CD14-positive monocyte (primary cell): ENCODE measurements around the gene MAMLD1. TPM values are rescaled to one million over a fixed set of nuclear protein-coding genes. Genes with fewer than 3 reads are reported as not detected.

Source experiments
- DNase-seq, 3 donors: peaks; one replicate each; pipeline ENCODE4 v3.0.0-alpha.2; 2011 to 2022
- H2AFZ ChIP-seq: 2 replicates; pipeline ENCODE4 v1.6.0; 2012; ENCODE audit warnings: mild to moderate bottlenecking, low read depth, low read length, inconsistent platforms; ENCODE audit not compliant: insufficient read depth, poor library complexity, severe bottlenecking
- H3K27ac ChIP-seq, 2 donors: 1 replicate in 1 of 2; 2 replicates in 1 of 2; pipeline ENCODE4 v1.5.1; 2012 to 2013; ENCODE audit warnings: low read length in 2 of 2, control low read depth in 1 of 2, inconsistent platforms in 1 of 2, low read depth in 1 of 2, mild to moderate bottlenecking in 1 of 2
- H3K27me3 ChIP-seq, 2 donors: one replicate each; pipeline versions ENCODE4 v1.6.0 to v1.6.1; 2011 to 2013; ENCODE audit warnings: low read length in 2 of 2; ENCODE audit not compliant: control insufficient read depth in 2 of 2, insufficient read depth in 2 of 2
- H3K36me3 ChIP-seq, 2 donors: replicated peaks in 1 of 2; 1 replicate in 1 of 2; 2 replicates in 1 of 2; pipeline versions ENCODE4 v1.5.1 to v1.6.1; 2012 to 2013; ENCODE audit warnings: low read length in 2 of 2, control low read depth in 1 of 2, inconsistent platforms in 1 of 2, mild to moderate bottlenecking in 1 of 2; ENCODE audit not compliant: insufficient read depth in 2 of 2, control insufficient read depth in 1 of 2
- H3K4me1 ChIP-seq, 2 donors: 1 replicate in 1 of 2; 2 replicates in 1 of 2; pipeline versions ENCODE4 v1.5.1 to v1.6.1; 2012 to 2013; ENCODE audit warnings: low read length in 2 of 2, control low read depth in 1 of 2, inconsistent platforms in 1 of 2, mild to moderate bottlenecking in 1 of 2, moderate library complexity in 1 of 2; ENCODE audit not compliant: insufficient read depth in 2 of 2, control insufficient read depth in 1 of 2
- H3K4me2 ChIP-seq: replicated peaks from 2 replicates; pipeline ENCODE3; 2012; ENCODE audit warnings: low read length, moderate library complexity, mild to moderate bottlenecking; ENCODE audit not compliant: poor library complexity, severe bottlenecking; ENCODE audit errors: extremely low read depth
- H3K4me3 ChIP-seq, 3 experiments: fragments of 200-600 bp in 1 of 3; sonication (generic) in 1 of 3; replicated peaks in 1 of 3; 1 replicate in 2 of 3; 2 replicates in 1 of 3; pipeline ENCODE4 v1.5.1; 2011 to 2013; ENCODE audit warnings: low read length in 3 of 3, mild to moderate bottlenecking in 3 of 3, control low read depth in 2 of 3, low read depth in 2 of 3, inconsistent platforms in 1 of 3, moderate library complexity in 1 of 3
- H3K79me2 ChIP-seq: 2 replicates; pipeline ENCODE4 v1.6.0; 2012; ENCODE audit warnings: mild to moderate bottlenecking, control low read depth, inconsistent platforms, low read length, moderate library complexity; ENCODE audit not compliant: insufficient read depth
- H3K9ac ChIP-seq: 2 replicates; pipeline ENCODE4 v1.6.0; 2017; ENCODE audit warnings: low read length, mild to moderate bottlenecking; ENCODE audit not compliant: insufficient read depth, poor library complexity, severe bottlenecking
- H3K9me3 ChIP-seq, 2 donors: replicated peaks in 1 of 2; 1 replicate in 1 of 2; 2 replicates in 1 of 2; pipeline versions ENCODE4 v1.5.1 to v1.6.1; 2012 to 2013; ENCODE audit warnings: low read length in 2 of 2, control low read depth in 1 of 2; ENCODE audit not compliant: control insufficient read depth in 1 of 2, insufficient read depth in 1 of 2
- H4K20me1 ChIP-seq: 2 replicates; pipeline ENCODE4 v1.6.0; 2012; ENCODE audit warnings: mild to moderate bottlenecking, low read length, control low read depth, moderate library complexity; ENCODE audit not compliant: insufficient read depth
- H3K27ac Mint-ChIP-seq, 7 donors: one replicate each; pipeline ENCODE4 v1.8.0; 2020; ENCODE audit warnings: mild to moderate bottlenecking in 7 of 7, mixed read lengths in 7 of 7, moderate library complexity in 6 of 7, inconsistent platforms in 2 of 7
- H3K27me3 Mint-ChIP-seq, 3 donors: one replicate each; pipeline ENCODE4 v1.8.0; 2021 to 2022; ENCODE audit warnings: low read depth in 3 of 3, mild to moderate bottlenecking in 3 of 3, mixed read lengths in 3 of 3, moderate library complexity in 3 of 3, inconsistent platforms in 1 of 3
- H3K36me3 Mint-ChIP-seq, 2 donors: one replicate each; pipeline ENCODE4 v1.8.0; 2020; ENCODE audit warnings: mixed read lengths in 2 of 2, inconsistent platforms in 1 of 2, mild to moderate bottlenecking in 1 of 2
- H3K4me1 Mint-ChIP-seq: one replicate; pipeline ENCODE4 v1.8.0; 2020; ENCODE audit warnings: mild to moderate bottlenecking, mixed read lengths
- H3K4me3 Mint-ChIP-seq, 2 donors: one replicate each; pipeline ENCODE4 v1.8.0; 2020; ENCODE audit warnings: mild to moderate bottlenecking in 2 of 2, mixed read lengths in 2 of 2, moderate library complexity in 1 of 2
- H3K9me3 Mint-ChIP-seq, 7 donors: one replicate each; pipeline ENCODE4 v1.8.0; 2020 to 2022; ENCODE audit warnings: mixed read lengths in 7 of 7, mild to moderate bottlenecking in 6 of 7, moderate library complexity in 6 of 7, inconsistent platforms in 2 of 7
- WGBS: methylation state at CpG from one replicate; pipeline ENCODE4 v1.1.5; 2013; ENCODE audit warnings: missing lambda C conversion rate; ENCODE audit not compliant: insufficient coverage; 5-methylcytosine and 5-hydroxymethylcytosine counted together
- intact Hi-C, 2 donors: fragments of 100-400 bp; cut with micrococcal nuclease; formaldehyde crosslinking; loops; one replicate each; pipeline versions ENCODE4 v1.15.0 to v1.15.1; 2023
- polyA plus RNA-seq, 3 donors: library from polyadenylated mRNA; depleted of rRNA in 1 of 3; unstranded in 2 of 3; stranded (reverse) in 1 of 3; fragments of 300-500 nt in 2 of 3; fragments of >200 nt in 1 of 3; fragmentation: Illumina TruSeq in 2 of 3; gene quantifications; 1 replicate in 2 of 3; 2 replicates in 1 of 3; pipeline ENCODE4 v1.2.3, GENCODE V29; 2012 to 2021
- TF ChIP-seq, protein P1 (sequence below): fragments of 200-600 bp; IDR thresholded peaks from one replicate; pipeline ENCODE4 v1.8.0; 2022; ENCODE audit warnings: antibody characterized with exemption, mild to moderate bottlenecking

Gene MAMLD1
- polyA plus RNA-seq, 3 donors: not detected

DNA sequence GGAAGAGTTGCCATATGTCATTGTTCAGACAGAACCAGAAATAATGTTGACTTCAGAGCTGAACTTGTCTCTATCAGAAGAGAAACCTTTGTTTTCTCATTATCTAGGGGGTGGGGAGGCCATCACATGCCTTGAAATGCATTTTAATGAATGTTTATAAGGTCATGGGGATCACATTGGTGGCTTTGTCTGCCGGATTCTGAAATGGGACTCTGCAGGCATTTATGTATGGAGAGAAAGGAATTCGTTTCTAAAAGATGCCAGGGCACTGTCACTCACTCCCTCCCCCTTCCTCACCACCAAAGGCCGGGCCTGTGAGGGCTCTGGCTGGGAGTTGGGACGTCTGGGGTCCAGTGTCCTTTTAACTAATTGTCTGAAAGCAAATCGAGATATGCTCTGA lies 102.2 kb downstream of the MAMLD1 start:
- WGBS: no CpG with 5 or more reads among the region's 5 CpGs
- intact Hi-C loops: no loop called here
- no peak for DNase-seq
- H3K27me3 Mint-ChIP-seq: peaks cover 2 to 4% (median 2%) of the 10 kb centered on the region in 3 donors
- H3K36me3 Mint-ChIP-seq: no peaks in the 10 kb centered on the region
- H3K4me3 ChIP-seq: no peak overlapping the region
- H3K79me2 ChIP-seq: no peaks in the 10 kb centered on the region
- no peaks in the 10 kb centered on the region for H4K20me1 ChIP-seq
- H3K27me3 ChIP-seq: no peaks in the 10 kb centered on the region
- H2AFZ ChIP-seq: no peak overlapping the region
- H3K27ac Mint-ChIP-seq: no peak overlapping the region
- no peaks in the 10 kb centered on the region for H3K4me1 Mint-ChIP-seq
- no peak overlapping the region for H3K9ac ChIP-seq
- no peaks in the 10 kb centered on the region for H3K4me1 ChIP-seq
- no peaks in the 10 kb centered on the region for H3K36me3 ChIP-seq
- H3K4me2 ChIP-seq: no peak overlapping the region
- H3K4me3 Mint-ChIP-seq: no peak overlapping the region
- no peaks in the 10 kb centered on the region for H3K9me3 ChIP-seq
- TF ChIP-seq, protein P1, sequence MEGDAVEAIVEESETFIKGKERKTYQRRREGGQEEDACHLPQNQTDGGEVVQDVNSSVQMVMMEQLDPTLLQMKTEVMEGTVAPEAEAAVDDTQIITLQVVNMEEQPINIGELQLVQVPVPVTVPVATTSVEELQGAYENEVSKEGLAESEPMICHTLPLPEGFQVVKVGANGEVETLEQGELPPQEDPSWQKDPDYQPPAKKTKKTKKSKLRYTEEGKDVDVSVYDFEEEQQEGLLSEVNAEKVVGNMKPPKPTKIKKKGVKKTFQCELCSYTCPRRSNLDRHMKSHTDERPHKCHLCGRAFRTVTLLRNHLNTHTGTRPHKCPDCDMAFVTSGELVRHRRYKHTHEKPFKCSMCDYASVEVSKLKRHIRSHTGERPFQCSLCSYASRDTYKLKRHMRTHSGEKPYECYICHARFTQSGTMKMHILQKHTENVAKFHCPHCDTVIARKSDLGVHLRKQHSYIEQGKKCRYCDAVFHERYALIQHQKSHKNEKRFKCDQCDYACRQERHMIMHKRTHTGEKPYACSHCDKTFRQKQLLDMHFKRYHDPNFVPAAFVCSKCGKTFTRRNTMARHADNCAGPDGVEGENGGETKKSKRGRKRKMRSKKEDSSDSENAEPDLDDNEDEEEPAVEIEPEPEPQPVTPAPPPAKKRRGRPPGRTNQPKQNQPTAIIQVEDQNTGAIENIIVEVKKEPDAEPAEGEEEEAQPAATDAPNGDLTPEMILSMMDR: no peak
- H3K9me3 Mint-ChIP-seq: peaks cover 0 to 3% (median 0%) of the 10 kb centered on the region in 7 donors
- H3K27ac ChIP-seq: no peak overlapping the region

GRCh38 chrX:150465881-150466775 lies 103.0 kb downstream of the MAMLD1 start:
- peaks cover 0 to 4% (median 2%) of the 10 kb centered on the region in 3 donors for H3K27me3 Mint-ChIP-seq
- Histone ChIP-seq H3K4me1 (no peaks in the 10 kb centered on the region), H4K20me1 (no peaks in the 10 kb centered on the region), H3K4me2 (no peak overlapping the region), H3K79me2 (no peaks in the 10 kb centered on the region), H3K9ac (no peak overlapping the region), H3K9me3 (no peaks in the 10 kb centered on the region), H3K36me3 (no peaks in the 10 kb centered on the region), H3K27me3 (no peaks in the 10 kb centered on the region), H3K4me3 (no peak overlapping the region), H3K27ac (no peak overlapping the region), H2AFZ (no peak overlapping the region)
- no peaks in the 10 kb centered on the region for H3K4me1 Mint-ChIP-seq
- H3K27ac Mint-ChIP-seq: peak overlapping the region in 1 of 7 donors; percentile 32
- H3K36me3 Mint-ChIP-seq: no peaks in the 10 kb centered on the region
- peaks cover 0 to 5% (median 0%) of the 10 kb centered on the region in 7 donors for H3K9me3 Mint-ChIP-seq
- DNase-seq: no peak
- WGBS: 93% methylated on average over 3 of the region's 15 CpGs
- H3K4me3 Mint-ChIP-seq: no peak overlapping the region
- intact Hi-C loops: no loop called here
- TF ChIP-seq, protein P1: no peak
